HG02973 (cell line): ENCODE data around the gene SMURF2.

Source experiments
- ATAC-seq: cut with Tn5 transposase; IDR thresholded peaks from one replicate; pipeline ENCODE4 v1.9.1; 2021; ENCODE audit warnings: moderate library complexity; ENCODE audit not compliant: unreplicated experiment

Gene SMURF2

DNA sequence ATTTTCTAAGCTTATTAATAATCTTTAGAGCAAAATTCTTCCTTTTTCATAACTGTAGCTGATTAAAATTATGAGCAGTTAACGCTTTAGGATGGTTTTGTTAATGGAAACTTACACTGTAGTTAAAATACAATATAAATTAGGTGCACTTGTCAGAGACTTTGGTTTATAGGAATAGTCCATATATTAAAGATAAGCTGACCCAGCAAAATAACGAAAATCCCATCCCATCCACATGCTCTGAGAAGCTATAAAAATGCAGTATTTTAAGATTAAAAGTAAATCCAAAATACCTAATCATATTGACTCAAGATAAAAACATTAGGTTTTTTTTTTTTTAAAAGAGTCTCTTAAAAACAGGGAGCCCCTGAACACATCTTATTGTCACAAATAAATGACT, 117.4 kb downstream of the SMURF2 start:
- no peak for ATAC-seq

DNA sequence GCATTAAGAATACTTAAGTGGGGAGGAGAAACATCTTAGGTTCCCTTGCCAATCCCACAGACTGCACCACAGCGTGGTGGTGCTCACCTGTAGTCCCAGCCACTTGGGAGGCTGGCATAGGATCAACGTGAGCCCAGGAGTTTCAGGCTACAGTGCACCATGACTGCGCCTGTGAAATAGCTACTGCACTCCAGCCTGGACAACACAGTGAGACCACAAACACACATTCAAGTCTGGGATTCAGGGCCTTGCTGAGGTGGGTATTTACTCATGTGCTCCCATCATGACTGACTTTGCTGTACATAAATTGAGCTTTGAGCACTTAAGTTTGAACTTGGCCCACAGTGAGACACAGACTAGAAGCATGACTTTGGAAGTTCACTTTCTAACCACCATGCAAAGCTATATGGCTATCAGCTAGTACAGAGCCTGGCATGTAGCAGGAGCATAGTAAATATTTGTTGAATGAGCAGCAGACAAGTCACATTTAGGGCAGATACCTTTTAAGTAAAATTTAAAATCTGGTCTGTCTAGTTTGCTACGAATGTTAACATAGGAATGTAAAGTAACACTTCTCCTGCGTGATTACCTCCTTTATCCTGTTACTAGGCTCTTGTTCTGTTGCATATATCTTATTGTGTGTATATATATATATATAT, 121.9 kb downstream of the SMURF2 start:
- ATAC-seq: no peak

DNA sequence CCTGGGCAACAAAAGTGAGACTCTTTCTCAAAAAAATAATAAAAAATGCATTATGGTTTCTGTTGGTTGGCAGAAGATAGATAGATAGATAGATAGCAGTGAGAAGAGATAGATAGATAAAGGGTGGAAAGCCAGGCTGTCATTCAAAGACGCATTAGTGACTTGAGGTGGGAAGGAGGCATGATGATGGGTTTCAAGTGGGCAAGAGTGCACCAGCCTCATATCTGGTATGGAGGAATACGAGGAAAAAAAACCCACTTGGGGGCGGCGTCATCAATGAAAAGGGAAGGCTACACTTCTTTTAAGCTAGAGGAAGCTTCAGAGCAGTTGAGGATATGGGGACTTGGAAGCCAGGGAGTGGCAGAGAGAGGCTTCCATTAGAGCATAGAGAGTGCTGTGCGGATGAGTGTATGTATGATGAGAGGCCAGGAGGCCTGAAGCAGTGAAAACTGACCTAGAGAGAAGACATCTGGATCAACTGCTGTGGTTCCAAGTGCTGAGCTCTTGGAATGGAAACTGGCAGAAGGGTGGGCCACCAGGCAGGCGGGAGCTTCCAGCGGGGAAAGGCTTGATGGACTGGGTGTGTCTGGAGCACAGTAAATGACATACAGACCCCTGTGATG, 123.5 kb downstream of the SMURF2 start:
- no peak for ATAC-seq

DNA sequence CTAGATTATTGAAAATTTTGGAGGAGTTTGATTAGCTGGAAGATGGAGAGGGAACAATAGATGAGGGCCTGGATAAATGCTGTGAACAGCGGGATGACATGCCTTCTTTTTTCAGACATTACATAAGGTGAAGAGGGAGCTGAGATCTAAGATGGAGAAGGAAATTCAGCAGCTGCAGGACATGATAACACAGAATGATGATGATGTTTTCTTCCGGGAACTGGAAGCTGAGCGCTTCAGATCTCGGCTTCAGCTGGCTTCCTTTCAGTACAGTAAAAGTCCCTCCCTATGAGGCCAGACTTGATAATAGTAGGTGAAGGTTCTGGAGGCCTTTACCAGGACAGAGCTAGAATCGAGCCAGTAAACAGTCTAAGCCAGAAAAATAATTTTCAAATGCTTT, 124.6 kb downstream of the SMURF2 start:
- no peak for ATAC-seq

DNA sequence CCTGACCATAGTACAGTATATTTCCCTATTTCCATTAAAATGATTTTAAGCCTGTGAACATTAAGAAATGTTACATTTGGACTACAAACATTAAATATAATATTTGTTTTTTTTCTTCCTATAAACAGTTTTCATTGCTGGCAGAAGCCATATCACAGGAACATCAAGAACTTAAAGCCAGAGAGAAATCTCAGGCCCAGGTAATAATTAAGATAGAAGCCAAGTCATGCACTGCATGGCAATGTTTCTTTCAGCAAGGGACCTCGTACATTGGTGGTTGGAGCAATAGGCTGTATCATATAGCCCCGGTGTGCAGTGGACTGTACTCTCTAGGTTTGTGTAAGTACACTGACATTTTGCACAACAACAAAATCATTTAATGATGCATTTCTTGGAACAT, 125.2 kb downstream of the SMURF2 start:
- no peak for ATAC-seq

DNA sequence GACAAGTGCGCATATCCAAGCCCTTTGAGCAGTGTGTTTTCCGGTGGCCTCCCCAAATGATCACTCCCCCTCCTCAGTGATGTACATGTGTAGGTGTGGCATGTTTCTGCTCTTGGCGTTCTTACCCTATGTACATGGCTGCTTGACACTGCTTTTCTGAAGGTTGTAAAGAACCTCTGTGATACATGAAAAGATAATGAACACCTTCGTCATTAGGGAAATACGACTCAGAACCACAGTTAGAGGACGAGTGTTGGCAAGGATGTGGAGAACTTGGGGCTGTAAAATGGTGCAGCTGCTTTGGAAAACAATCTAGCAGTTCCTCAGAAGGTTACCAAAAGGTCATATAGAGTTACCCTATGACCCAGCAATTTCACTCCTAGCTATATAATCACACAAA, 126.8 kb downstream of the SMURF2 start:
- no peak for ATAC-seq

DNA sequence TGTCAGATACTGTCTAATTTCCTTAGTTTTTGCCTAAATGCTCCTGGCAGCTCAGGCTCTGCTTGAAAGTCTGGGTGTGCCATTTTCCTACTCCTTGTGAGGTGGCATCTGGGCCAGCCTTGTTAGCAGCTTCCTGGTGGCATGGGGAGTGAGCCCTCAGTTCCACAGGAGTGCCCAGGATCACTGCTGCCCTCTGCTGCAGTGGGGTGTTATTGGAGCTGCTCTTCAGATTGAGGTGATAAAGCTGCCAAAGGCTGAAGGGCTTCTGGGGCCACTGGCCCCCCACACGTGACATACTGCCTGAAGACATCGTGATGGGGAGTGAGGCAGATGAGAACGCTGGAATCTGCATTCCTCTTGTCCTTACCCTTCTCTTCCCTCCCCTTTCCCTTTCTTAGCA, 127.9 kb downstream of the SMURF2 start:
- ATAC-seq: no peak

DNA sequence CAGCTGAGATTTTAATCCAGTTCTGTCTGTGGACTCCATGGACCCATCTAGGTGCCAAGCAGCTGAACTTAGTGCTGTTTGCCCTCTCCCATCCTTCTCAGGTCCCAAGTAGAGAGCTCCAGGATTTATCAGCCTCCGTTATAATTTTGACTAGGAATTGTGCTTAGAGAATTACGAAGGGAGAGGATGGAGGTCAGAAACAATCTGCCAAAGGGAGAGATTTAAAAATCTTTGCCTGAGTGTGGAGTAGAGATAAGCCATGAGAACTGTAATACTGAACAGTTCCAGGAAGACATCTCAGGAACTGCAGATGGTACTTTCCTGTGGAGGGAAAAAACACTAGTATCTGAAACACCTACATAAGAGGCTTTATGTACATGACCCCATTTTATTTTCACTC, 128.3 kb downstream of the SMURF2 start:
- no peak for ATAC-seq

DNA sequence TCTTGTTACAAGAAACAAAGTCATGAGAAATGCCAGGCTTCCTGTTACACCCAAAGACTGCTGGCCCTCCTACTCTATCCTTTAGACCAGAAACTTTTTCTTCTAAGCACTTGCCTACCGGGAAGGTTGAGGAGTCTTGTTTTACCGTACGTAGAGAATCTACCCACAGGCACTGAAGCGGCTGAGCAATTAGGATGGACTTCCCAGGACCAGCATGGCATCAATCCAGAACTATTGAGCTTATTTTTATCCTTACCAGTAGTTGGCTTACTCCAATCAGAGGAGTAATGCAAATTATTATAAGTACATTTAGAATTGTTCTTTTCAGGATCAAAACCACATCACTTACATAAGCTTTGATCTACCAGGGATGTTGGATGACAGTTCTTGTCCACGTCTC, 129.7 kb downstream of the SMURF2 start:
- ATAC-seq: no peak

DNA sequence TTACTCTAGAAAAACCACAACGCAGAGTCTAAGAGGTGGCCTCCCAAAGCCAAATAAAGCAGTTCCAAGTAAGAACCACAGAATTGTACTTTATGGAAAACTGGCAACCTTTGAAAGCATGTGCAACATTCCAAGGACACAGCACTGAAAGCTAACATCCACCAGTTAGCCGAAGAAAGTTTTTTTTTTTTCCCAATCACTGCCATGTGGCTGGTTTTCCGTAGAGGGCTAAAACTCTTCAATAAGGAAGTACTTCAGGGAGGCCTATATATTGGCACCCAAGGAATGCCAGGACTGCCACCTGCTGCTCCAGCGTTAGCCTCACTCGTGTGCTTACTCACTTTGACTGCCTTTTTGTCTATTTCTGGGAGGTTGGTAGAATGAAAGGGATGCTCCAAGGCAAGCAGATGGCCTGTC, 130.1 kb downstream of the SMURF2 start:
- no peak for ATAC-seq

DNA sequence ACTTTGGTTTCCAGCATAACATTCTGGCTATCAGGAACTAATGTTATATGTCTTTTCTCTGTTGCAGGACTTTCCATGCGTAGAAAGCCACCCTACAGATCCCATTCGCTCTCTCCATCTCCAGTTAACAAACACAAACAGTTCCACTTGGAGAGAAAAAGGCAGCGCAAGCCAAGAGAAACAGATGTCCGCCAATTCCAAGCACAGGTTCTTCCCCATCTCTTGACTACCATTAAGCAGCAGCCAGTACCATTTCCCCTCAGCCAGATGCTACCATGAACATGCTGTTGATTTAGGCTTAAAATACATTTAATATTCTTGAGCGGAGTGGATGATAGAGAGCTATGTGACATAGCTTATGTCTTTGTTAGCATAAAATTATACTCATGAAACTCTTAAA, 132.9 kb downstream of the SMURF2 start:
- no peak for ATAC-seq

DNA sequence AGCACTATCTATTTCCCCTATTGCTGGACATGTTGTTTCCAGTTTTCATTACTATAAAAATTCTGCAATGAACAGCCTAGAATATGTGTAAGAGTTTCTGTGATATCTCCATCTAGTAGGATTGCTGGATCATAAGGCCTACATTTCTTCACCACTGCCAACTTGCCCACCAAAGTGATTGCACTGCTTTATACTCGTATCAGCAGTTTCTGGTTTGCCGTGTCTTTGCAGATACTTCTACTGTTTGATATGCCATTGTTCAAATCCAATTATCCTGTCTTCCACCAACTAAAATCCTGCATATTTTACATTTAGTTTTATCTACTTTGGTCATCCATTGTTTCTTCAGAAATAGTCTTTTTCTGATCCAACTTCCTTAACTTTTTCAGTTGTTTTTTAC, 134.2 kb downstream of the SMURF2 start:
- no peak for ATAC-seq

DNA sequence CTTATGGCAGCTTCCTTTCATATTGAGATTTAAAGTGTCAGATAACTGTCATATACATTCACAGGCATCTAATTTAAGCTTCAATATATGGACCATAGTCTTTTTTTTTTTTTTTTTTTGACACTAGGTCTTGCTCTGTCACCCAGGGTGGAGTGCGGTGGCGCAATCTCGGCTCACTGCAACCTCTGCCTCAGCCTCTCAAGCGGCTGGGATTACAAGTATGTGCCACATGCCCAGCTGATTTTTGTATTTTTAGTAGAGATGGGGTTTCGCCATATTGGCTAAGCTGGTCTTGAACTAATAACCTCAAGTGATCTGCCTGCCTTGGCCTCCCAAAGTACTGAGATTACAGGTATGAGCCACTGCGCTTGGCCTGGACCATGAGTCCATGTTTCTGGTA, 141.7 kb downstream of the SMURF2 start:
- no peak for ATAC-seq

DNA sequence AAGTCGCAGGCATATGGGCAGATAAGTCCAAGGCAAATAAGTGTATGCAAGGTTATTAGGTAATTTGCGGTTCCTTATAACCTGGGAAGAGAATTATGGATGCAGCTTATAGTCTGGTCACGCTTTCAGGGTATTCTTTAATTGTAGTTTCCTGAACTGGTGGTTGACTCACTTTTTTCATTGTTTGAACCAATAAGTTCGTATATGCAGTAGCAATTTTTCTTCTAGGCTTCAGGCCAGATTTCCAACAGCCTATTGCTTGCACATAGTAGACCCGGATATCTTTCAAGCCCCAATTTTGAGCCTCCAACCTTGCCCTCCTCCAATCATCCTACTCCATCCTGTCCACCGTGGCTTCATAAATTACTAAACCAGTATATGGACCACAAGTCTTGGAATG, 142.5 kb downstream of the SMURF2 start:
- ATAC-seq: no peak

DNA sequence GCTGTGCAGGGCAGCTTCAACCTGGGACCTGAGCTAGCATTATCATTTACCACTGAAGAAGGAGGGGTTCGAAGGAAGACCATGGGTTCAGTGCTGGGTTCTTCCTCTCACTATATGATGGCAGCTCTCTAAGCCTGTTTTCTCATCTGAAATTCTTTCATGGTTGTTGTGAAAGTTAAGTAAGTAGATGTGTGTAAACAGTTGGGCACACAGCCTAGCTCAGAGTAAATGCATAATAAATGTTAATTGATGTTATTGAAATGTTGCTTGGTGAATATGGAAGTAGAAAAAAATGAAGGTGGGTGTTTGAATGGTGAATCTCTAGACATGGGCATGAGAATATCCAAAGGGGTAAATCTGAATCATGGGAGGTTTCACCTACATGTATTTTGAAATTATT, 146.3 kb downstream of the SMURF2 start:
- no peak for ATAC-seq

DNA sequence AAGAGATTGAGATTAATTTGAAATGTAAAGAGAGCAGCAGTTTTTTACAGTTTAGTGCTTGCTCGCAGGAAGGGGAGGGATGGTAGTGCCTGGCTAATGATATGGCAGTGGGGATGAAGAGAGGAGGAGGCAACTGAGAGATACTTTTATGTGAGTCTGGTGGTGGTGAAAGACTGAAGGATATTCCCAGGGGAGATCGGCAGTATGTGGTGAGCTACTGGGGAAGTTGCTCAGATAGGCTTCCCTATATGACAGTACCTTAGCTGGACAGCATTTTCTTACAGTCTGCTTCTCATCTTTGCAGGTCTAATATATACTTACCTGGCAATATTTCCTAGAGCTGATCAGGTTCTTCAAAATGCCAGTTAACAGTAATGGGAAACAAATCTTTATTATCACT, 146.7 kb downstream of the SMURF2 start:
- ATAC-seq: no peak

DNA sequence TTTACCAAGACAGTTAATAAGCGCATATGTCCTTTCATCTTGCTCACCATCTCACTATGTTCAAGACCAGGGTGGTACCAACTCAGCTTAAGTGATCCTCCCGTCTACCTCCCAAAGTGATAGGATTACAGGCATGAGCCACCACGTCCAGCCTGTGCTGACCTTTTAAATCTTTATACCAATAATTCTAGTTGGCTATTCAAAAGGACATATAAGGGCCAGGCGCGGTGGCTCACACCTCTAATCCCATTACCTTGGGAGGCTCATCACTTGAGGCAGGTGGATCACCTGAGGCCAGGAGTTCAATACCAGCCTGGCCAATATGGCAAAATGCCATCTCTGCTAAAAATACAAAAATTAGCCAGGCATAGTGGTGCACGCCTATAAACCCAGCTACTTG, 152.9 kb downstream of the SMURF2 start:
- no peak for ATAC-seq

DNA sequence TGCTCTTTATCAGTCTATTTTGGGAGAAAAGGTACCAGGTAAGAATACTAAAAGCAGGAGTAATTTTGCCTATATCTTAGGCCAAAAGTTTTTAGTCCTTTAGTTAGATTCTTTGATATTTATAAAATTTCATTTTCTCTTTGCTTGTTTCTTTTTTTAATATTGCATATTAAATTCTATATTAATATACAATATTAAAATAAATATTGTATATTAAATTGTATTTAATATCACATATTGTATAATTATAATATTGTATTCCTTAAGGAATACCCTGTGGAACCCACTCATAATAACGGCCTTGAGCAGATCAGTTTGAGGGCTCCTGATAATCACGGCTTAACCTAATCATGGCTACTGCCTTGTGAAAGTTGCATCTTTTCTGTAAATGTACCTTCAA, 153.4 kb downstream of the SMURF2 start:
- ATAC-seq: no peak

DNA sequence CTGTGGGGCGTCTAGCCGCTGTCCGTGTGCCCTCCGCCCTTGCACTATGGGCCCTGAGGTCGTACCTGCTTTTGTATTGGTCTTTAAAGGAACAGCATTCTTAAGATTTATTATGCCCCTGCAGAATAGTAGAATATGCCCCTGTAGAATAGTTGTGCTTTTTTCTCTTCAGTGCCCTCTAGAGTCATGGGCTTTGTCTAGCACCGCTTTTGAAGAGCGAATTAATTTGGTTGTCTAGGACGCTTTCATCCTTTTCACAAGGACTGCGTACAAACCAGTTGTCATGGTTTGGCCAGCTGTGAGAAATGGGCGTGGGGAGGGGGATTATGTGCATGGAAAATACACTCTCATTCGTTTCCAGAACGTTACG, 154.7 kb downstream of the SMURF2 start:
- peak; percentile 14 for ATAC-seq

DNA sequence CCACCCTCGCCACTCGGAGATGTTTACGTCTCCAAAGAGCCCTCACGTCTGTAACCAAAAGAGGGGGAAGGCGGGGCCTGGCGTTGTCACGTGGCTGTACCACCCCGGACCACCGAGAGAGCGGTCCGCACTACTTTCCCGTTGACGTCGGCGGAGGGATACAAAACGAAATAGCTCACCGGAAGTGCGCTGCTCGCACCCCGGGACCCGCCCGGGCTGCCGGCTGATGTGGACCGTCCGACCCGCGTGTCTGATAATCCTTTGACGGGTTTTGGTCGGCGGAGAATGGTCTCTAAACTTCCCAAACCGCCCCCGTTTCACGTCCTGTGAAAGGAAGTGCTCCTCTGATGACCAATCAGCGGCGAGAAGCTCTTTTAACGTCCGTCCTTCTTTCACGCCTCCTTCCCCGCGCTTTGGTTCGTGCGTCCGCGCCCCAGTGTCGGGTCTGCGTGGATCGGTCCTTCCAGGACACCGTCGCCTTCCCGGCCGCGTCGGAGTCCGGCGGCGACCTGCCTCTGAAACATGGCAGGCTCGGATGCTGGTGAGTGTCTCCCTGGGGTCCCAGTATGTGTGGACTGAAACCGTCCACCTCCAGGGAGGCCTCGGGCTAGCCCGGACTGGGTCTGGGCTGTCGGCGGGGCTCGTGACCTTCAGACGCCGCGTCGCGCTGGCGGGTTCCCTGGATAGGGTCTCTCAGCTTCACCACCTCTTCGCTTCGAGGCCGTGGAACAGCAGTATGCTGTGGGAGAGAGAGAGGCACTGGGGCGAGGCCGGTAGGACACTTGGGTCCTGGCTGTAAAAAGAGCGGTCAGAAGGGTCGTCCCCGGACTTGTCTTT, 155.3 kb downstream of the SMURF2 start, which contains the start of gene CEP95:
CEP95 (plus strand) TSS at position 402 of the 837 bp plus-strand sequence; CDS start at position 523, 121 bp downstream.
- peak; percentile 42 for ATAC-seq

DNA sequence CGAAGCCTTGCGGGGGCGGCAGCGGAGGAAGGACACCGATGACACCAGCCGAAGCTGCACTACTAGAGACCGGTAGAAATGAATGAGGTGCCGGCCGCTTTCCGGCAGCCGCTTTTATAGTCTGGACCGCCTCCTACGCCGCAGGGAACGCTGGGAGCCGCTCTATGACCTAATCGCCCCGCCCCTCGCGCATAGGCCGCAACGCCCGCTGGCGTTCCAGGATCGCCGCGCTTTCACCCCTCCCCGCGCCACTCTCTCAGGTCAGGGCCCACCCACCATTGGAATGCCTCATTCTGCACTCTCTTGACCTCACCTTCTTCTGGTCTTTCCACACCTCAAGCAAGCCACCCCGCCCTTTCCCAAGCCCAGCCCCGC, 155.9 kb downstream of the SMURF2 start, which contains the start of gene DDX5:
DDX5 (minus strand) TSS at position 89 of the 375 bp plus-strand sequence. CDS start 170 bp downstream, outside the sequence.
- peak; percentile 55 for ATAC-seq
